HEK293 (cell line): ENCODE measurements around the gene POLR2L.

Experiments
- GFI1B ChIP-seq: fragments of 450-650 bp; formaldehyde crosslinking; IDR thresholded peaks from 2 replicates; pipeline ENCODE4 v1.5.1; 2016; ENCODE audit warnings: missing biosample characterization, missing genetic modification characterization
- HOXD13 ChIP-seq: sonication (generic); formaldehyde crosslinking; IDR thresholded peaks from 2 replicates; pipeline ENCODE4 v1.8.0; 2022; ENCODE audit warnings: missing genetic modification reagents, borderline replicate concordance
- KLF1 ChIP-seq: fragments of 450-650 bp; formaldehyde crosslinking; IDR thresholded peaks from 2 replicates; pipeline ENCODE4 v1.5.1; 2016; ENCODE audit warnings: missing biosample characterization, missing genetic modification characterization
- MYNN ChIP-seq: fragments of 450-650 bp; formaldehyde crosslinking; IDR thresholded peaks from 2 replicates; pipeline ENCODE4 v1.5.1; 2016; ENCODE audit warnings: missing biosample characterization, missing genetic modification characterization, borderline replicate concordance
- RBAK ChIP-seq: fragments of 450-650 bp; formaldehyde crosslinking; IDR thresholded peaks from 2 replicates; pipeline ENCODE4 v1.5.1; 2016; ENCODE audit warnings: missing biosample characterization, missing genetic modification characterization
- SCRT2 ChIP-seq: fragments of 450-650 bp; formaldehyde crosslinking; IDR thresholded peaks from 2 replicates; pipeline ENCODE4 v1.5.1; 2016; ENCODE audit warnings: missing biosample characterization, missing genetic modification characterization
- SP2 ChIP-seq: fragments of 450-650 bp; formaldehyde crosslinking; IDR thresholded peaks from 2 replicates; pipeline ENCODE4 v1.5.1; 2016; ENCODE audit warnings: missing biosample characterization, missing genetic modification characterization
- SP3 ChIP-seq: fragments of 450-650 bp; formaldehyde crosslinking; IDR thresholded peaks from 2 replicates; pipeline ENCODE4 v1.5.1; 2016; ENCODE audit warnings: missing biosample characterization, missing genetic modification characterization
- ZBTB20 ChIP-seq: fragments of 450-650 bp; formaldehyde crosslinking; IDR thresholded peaks from 2 replicates; pipeline ENCODE4 v1.5.1; 2016; ENCODE audit warnings: missing biosample characterization, missing genetic modification characterization
- ZBTB21 ChIP-seq: fragments of 450-650 bp; formaldehyde crosslinking; IDR thresholded peaks from 2 replicates; pipeline ENCODE4 v1.5.1; 2017; ENCODE audit warnings: missing biosample characterization, missing genetic modification characterization
- ZBTB44 ChIP-seq: fragments of 450-650 bp; IDR thresholded peaks from 2 replicates; pipeline ENCODE4 v1.5.1; 2018; ENCODE audit warnings: missing biosample characterization, mild to moderate bottlenecking, missing genetic modification characterization
- ZFHX2 ChIP-seq: fragments of 450-650 bp; formaldehyde crosslinking; conservative IDR thresholded peaks from 2 replicates; pipeline ENCODE4 v1.5.1; 2016; ENCODE audit warnings: missing biosample characterization, missing genetic modification characterization
- ZNF133 ChIP-seq: fragments of 450-650 bp; formaldehyde crosslinking; IDR thresholded peaks from 2 replicates; pipeline ENCODE4 v1.5.1; 2016; ENCODE audit warnings: missing biosample characterization, missing genetic modification characterization
- ZNF146 ChIP-seq: fragments of 450-650 bp; formaldehyde crosslinking; IDR thresholded peaks from 2 replicates; pipeline ENCODE4 v1.5.1; 2016; ENCODE audit warnings: missing biosample characterization, missing genetic modification characterization
- ZNF16 ChIP-seq: fragments of 450-650 bp; formaldehyde crosslinking; IDR thresholded peaks from 2 replicates; pipeline ENCODE4 v1.5.1; 2016; ENCODE audit warnings: low read depth, missing biosample characterization, missing genetic modification characterization
- ZNF23 ChIP-seq: fragments of 450-650 bp; formaldehyde crosslinking; IDR thresholded peaks from 2 replicates; pipeline ENCODE4 v1.5.1; 2016; ENCODE audit warnings: missing biosample characterization, missing genetic modification characterization, borderline replicate concordance
- ZNF274 ChIP-seq, 2 experiments: fragments of 200-500 bp in 1 of 2; fragments of 450-650 bp in 1 of 2; sonication (Bioruptor generic) in 1 of 2; formaldehyde crosslinking in 1 of 2; IDR thresholded peaks; 2 replicates each; pipeline versions ENCODE4 v1.5.1 to v1.6.1; 2014 to 2016; ENCODE audit warnings: borderline replicate concordance in 1 of 2, inconsistent platforms in 1 of 2, low read length in 1 of 2, missing biosample characterization in 1 of 2, missing genetic modification characterization in 1 of 2
- ZNF394 ChIP-seq: fragments of 450-650 bp; formaldehyde crosslinking; IDR thresholded peaks from 2 replicates; pipeline ENCODE4 v1.5.1; 2016; ENCODE audit warnings: missing biosample characterization, missing genetic modification characterization, mild to moderate bottlenecking, moderate library complexity, borderline replicate concordance
- ZNF561 ChIP-seq: fragments of 450-650 bp; IDR thresholded peaks from 2 replicates; pipeline ENCODE4 v1.5.1; 2018; ENCODE audit warnings: missing biosample characterization, missing genetic modification characterization, borderline replicate concordance
- ZNF571 ChIP-seq: fragments of 450-650 bp; formaldehyde crosslinking; IDR thresholded peaks from 2 replicates; pipeline ENCODE4 v1.5.0; 2017; ENCODE audit warnings: missing biosample characterization, missing genetic modification characterization
- ZNF623 ChIP-seq: fragments of 450-650 bp; formaldehyde crosslinking; IDR thresholded peaks from 2 replicates; pipeline ENCODE4 v1.5.1; 2016; ENCODE audit warnings: missing biosample characterization, missing genetic modification characterization
- ZNF629 ChIP-seq: fragments of 450-650 bp; formaldehyde crosslinking; IDR thresholded peaks from 2 replicates; pipeline ENCODE4 v1.5.1; 2017; ENCODE audit warnings: missing biosample characterization, missing genetic modification characterization
- ZNF645 ChIP-seq: fragments of 450-650 bp; formaldehyde crosslinking; IDR thresholded peaks from 2 replicates; pipeline ENCODE4; 2016; ENCODE audit warnings: missing biosample characterization, missing genetic modification characterization
- ZNF747 ChIP-seq: fragments of 450-650 bp; formaldehyde crosslinking; IDR thresholded peaks from 2 replicates; pipeline ENCODE4 v1.5.1; 2016; ENCODE audit warnings: missing biosample characterization, missing genetic modification characterization
- ZNF76 ChIP-seq: fragments of 450-650 bp; formaldehyde crosslinking; IDR thresholded peaks from 2 replicates; pipeline ENCODE4; 2016; ENCODE audit warnings: low read depth, missing biosample characterization, missing genetic modification characterization, borderline replicate concordance
- ZNF768 ChIP-seq: fragments of 450-650 bp; formaldehyde crosslinking; IDR thresholded peaks from 2 replicates; pipeline ENCODE4 v1.5.1; 2018; ENCODE audit warnings: missing biosample characterization, mild to moderate bottlenecking, missing genetic modification characterization
- ZNF837 ChIP-seq: fragments of 450-650 bp; formaldehyde crosslinking; IDR thresholded peaks from 2 replicates; pipeline ENCODE4 v1.5.1; 2016; ENCODE audit warnings: missing biosample characterization, missing genetic modification characterization
- ZSCAN23 ChIP-seq: fragments of 450-650 bp; formaldehyde crosslinking; IDR thresholded peaks from 2 replicates; pipeline ENCODE4 v1.5.1; 2016; ENCODE audit warnings: missing biosample characterization, missing genetic modification characterization
- TF ChIP-seq, protein P1 (sequence below): fragments of 450-650 bp; formaldehyde crosslinking; IDR thresholded peaks from 2 replicates; pipeline ENCODE4 v1.5.1; 2016; ENCODE audit warnings: missing biosample characterization, missing genetic modification characterization
- TF ChIP-seq, protein P2 (sequence below): fragments of 450-650 bp; formaldehyde crosslinking; IDR thresholded peaks from 2 replicates; pipeline ENCODE4 v1.5.1; 2016; ENCODE audit warnings: missing biosample characterization, missing genetic modification characterization
- TF ChIP-seq, protein P3 (sequence below): fragments of 450-650 bp; formaldehyde crosslinking; IDR thresholded peaks from 2 replicates; pipeline ENCODE4 v1.5.1; 2016; ENCODE audit warnings: missing biosample characterization, missing genetic modification characterization
- TF ChIP-seq, protein P4 (sequence below): sonication (generic); formaldehyde crosslinking; IDR thresholded peaks from 2 replicates; pipeline ENCODE4 v1.8.1; 2022; ENCODE audit warnings: mild to moderate bottlenecking, moderate library complexity, missing genetic modification reagents
- TF ChIP-seq, protein P5 (sequence below): fragments of 450-650 bp; formaldehyde crosslinking; IDR thresholded peaks from 2 replicates; pipeline ENCODE4 v1.5.1; 2016; ENCODE audit warnings: missing biosample characterization, missing genetic modification characterization

POLR2L gene

GRCh38 chr11:789943-790342 lies 52.4 kb downstream of the POLR2L start, which contains the start of gene CEND1 (continued):
- TF ChIP-seq ZNF645 (tag by site-specific recombination) (no peak), ZNF146 (tag by site-specific recombination) (no peak), GFI1B (tag by site-specific recombination) (no peak), ZNF623 (tag by site-specific recombination) (no peak), RBAK (tag by site-specific recombination) (no peak), SCRT2 (no peak), ZNF76 (tag by site-specific recombination) (peak; percentile 88), KLF1 (tag by site-specific recombination) (peak; percentile 47; the same call in 1 of the 2 replicates), ZNF837 (no peak), ZNF561 (tag by site-specific recombination) (no peak), ZNF23 (tag by site-specific recombination) (no peak), ZBTB44 (tag by site-specific recombination) (no peak), MYNN (no peak), ZFHX2 (0 out of 2 replicates have a peak, but pooled peaks have one; percentile 13), ZNF133 (no peak), ZBTB21 (tag by site-specific recombination) (no peak), ZSCAN23 (tag by site-specific recombination) (no peak), ZNF768 (no peak), SP2 (peak; percentile 66), ZNF394 (tag by site-specific recombination) (no peak), ZNF16 (tag by site-specific recombination) (no peak), ZBTB20 (tag by site-specific recombination) (no peak), ZNF274 (IDR thresholded peaks at IDR 0.05; ENCODE audit: low read length) (no peak), ZNF274 (tag by site-specific recombination; IDR thresholded peaks at IDR 0.05; ENCODE audit: borderline replicate concordance) (no peak), ZNF629 (tag by site-specific recombination) (no peak), SP3 (tag by site-specific recombination) (peak; percentile 75), ZNF571 (no peak), ZNF747 (no peak), HOXD13 (CRISPR knock-in tag) (no peak)
- TF ChIP-seq, protein P1, sequence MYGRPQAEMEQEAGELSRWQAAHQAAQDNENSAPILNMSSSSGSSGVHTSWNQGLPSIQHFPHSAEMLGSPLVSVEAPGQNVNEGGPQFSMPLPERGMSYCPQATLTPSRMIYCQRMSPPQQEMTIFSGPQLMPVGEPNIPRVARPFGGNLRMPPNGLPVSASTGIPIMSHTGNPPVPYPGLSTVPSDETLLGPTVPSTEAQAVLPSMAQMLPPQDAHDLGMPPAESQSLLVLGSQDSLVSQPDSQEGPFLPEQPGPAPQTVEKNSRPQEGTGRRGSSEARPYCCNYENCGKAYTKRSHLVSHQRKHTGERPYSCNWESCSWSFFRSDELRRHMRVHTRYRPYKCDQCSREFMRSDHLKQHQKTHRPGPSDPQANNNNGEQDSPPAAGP (tag by site-specific recombination), result no peak
- TF ChIP-seq, protein P2, sequence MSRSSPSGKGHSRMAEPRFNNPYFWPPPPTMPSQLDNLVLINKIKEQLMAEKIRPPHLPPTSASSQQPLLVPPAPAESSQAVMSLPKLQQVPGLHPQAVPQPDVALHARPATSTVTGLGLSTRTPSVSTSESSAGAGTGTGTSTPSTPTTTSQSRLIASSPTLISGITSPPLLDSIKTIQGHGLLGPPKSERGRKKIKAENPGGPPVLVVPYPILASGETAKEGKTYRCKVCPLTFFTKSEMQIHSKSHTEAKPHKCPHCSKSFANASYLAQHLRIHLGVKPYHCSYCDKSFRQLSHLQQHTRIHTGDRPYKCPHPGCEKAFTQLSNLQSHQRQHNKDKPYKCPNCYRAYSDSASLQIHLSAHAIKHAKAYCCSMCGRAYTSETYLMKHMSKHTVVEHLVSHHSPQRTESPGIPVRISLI, result no peak
- TF ChIP-seq, protein P3, sequence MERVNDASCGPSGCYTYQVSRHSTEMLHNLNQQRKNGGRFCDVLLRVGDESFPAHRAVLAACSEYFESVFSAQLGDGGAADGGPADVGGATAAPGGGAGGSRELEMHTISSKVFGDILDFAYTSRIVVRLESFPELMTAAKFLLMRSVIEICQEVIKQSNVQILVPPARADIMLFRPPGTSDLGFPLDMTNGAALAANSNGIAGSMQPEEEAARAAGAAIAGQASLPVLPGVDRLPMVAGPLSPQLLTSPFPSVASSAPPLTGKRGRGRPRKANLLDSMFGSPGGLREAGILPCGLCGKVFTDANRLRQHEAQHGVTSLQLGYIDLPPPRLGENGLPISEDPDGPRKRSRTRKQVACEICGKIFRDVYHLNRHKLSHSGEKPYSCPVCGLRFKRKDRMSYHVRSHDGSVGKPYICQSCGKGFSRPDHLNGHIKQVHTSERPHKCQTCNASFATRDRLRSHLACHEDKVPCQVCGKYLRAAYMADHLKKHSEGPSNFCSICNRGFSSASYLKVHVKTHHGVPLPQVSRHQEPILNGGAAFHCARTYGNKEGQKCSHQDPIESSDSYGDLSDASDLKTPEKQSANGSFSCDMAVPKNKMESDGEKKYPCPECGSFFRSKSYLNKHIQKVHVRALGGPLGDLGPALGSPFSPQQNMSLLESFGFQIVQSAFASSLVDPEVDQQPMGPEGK (tag by site-specific recombination), result no peak
- TF ChIP-seq, protein P4, sequence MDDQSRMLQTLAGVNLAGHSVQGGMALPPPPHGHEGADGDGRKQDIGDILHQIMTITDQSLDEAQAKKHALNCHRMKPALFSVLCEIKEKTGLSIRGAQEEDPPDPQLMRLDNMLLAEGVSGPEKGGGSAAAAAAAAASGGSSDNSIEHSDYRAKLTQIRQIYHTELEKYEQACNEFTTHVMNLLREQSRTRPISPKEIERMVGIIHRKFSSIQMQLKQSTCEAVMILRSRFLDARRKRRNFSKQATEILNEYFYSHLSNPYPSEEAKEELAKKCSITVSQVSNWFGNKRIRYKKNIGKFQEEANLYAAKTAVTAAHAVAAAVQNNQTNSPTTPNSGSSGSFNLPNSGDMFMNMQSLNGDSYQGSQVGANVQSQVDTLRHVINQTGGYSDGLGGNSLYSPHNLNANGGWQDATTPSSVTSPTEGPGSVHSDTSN (CRISPR knock-in tag), result no peak
- TF ChIP-seq, protein P5, sequence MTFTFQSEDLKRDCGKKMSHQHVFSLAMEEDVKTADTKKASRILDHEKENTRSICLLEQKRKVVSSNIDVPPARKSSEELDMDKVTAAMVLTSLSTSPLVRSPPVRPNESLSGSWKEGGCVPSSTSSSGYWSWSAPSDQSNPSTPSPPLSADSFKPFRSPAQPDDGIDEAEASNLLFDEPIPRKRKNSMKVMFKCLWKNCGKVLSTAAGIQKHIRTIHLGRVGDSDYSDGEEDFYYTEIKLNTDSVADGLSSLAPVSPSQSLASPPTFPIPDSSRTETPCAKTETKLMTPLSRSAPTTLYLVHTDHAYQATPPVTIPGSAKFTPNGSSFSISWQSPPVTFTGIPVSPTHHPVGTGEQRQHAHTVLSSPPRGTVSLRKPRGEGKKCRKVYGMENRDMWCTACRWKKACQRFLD, result no peak
